ENCODE results near the gene ACTMAP. TPM values are rescaled to one million over a fixed set of nuclear protein-coding genes. Genes with fewer than 3 reads are reported as not detected.

ACTMAP gene
- total and polyA plus RNA-seq, 9 of the 15 experiments (the other 6 are each of a cell fraction or from before 2014, with no cell fraction given): 1.7 to 16.6 (median 4.9) TPM

DNA sequence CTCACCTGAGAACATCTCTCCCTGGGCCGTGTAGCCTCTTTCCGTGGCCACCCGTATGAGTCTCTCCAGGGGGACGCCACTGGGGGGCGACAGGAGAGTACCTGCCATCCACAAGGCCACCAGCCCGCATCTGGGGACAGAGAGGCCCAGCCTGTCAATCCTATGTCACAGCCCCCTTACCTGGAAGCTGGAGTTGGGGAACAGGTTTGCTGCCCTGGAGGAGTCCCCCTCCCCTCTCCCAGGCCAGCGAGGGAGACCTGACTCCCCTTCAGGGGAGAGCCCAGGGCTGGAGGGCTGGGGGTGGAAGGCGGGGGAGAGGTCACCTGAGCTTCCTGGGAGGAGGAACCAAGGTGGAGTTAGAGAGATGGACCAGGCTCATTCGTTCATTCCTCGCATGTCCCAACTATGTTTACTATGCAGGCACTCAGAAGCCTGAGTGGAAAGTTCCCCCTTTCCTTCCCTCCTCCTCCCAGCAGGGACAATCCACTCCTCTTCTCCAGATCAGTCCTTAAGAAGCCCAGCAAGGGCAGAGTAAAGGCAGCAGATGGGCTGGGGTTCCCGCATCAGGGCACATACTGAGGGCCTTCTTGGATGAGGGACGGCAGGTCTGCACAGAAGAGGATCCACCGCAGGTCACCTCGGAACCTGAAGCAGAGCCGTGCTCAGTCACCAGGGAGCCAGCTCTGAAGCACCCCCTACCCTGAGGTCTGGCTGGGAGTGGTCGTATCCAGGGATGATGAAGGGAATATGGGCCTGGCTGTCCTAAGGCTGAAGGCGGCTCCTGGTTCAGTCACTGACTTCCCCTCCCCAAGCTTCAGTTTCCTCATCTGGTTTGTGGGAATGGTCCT lies 5.5 kb downstream of the ACTMAP start (continued):
- TF ChIP-seq, protein P1, sequence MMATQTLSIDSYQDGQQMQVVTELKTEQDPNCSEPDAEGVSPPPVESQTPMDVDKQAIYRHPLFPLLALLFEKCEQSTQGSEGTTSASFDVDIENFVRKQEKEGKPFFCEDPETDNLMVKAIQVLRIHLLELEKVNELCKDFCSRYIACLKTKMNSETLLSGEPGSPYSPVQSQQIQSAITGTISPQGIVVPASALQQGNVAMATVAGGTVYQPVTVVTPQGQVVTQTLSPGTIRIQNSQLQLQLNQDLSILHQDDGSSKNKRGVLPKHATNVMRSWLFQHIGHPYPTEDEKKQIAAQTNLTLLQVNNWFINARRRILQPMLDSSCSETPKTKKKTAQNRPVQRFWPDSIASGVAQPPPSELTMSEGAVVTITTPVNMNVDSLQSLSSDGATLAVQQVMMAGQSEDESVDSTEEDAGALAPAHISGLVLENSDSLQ (IDR thresholded peaks at IDR 0.05): peak; percentile 75

DNA sequence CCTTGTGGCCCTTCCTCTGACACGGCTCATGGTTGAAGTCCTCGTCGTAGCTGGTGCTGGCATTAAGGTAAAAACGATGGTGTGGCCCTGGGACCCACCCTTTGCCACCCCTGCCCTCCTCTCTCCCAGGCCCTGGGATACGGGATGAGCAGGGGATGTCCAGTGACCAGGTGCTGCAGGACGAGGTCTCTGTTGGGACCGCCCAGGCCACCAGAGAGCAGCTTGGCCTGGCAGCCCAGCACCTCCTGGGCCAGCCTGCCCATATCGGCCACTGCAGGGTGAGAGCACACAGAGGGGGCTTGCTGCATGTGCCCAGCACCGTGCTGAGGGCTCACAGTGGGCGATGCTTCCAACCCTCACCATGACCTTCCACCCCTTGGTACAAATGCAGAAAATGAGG lies 6.4 kb downstream of the ACTMAP start:
- POLR2A ChIA-PET: interaction anchor here (0.6 to 1.8 kb wide), 5 partner anchors 8 to 184 kb away, joined by 3 to 6 read pairs (median 4); no protein-coding TSS in a partner anchor
- DNase-seq (ENCODE audit: extremely low read depth in 1 of 4, low spot score in 3 of 4): no peak

More for the DNA sequence above, 6.4 kb downstream of the ACTMAP start:
- ATAC-seq (no peak), FAIRE-seq (no peak)
- Histone ChIP-seq H3K27me3 (ENCODE audit: control insufficient read depth in 2 of 2, insufficient read depth in 2 of 2, low read length in 2 of 2) (no peaks in the 10 kb centered on the region), H3K9me3 (replicated peaks; ENCODE audit: control insufficient read depth, insufficient read depth, low read depth, low read length) (no peaks in the 10 kb centered on the region), H3K9me1 (ENCODE audit: control insufficient read depth, insufficient read depth, low read length) (no peaks in the 10 kb centered on the region), H3K4me2 (ENCODE audit: insufficient read depth, low read length) (no peak overlapping the region), H2AFZ (ENCODE audit: low read depth, low read length) (no peak overlapping the region), H3K27ac (ENCODE audit: extremely low read depth, low read depth, low read length) (no peak overlapping the region), H3K4me3 (no peak overlapping the region), H3K9ac (ENCODE audit: insufficient read depth in 1 of 2, low read depth in 2 of 2, low read length in 2 of 2) (peak overlapping the region in 1 of 2 experiments; percentile 85; a peak in 2 of 4 replicates), H3K79me2 (ENCODE audit: control insufficient read depth, insufficient read depth, low read length) (peaks cover 13% of the 10 kb centered on the region), H4K20me1 (replicated peaks; ENCODE audit: control insufficient read depth, insufficient read depth, low read length) (0 out of 2 replicates have a peak, but pooled peaks cover 3% of the 10 kb centered on the region), H3K36me3 (ENCODE audit: control insufficient read depth, insufficient read depth, low read length) (peaks cover 15% of the 10 kb centered on the region; the same call in 2 of the 3 replicates), H3K4me1 (replicated peaks in 1 of 2; ENCODE audit: control insufficient read depth in 2 of 2, insufficient read depth in 2 of 2, low read length in 2 of 2) (peaks cover 5 to 51% of the 10 kb centered on the region in 2 experiments; a peak in 4 of 5 replicates)
- 77% methylated on average over 9 of the region's 10 CpGs for WGBS (ENCODE audit: insufficient coverage, low coverage, missing lambda C conversion rate)
- intact Hi-C loops (cut with micrococcal nuclease): loop anchor here (5.0 kb wide), 1 partner anchor 82 kb away; no protein-coding TSS in a partner anchor
- BruUV-seq (replicated peaks): no TSS peak
- TF ChIP-seq RBFOX2 (IDR thresholded peaks at IDR 0.05; ENCODE audit: low read depth, low read length) (0 out of 2 replicates have a peak, but pooled peaks have one; percentile 24), ASH1L (IDR thresholded peaks at IDR 0.05; ENCODE audit: borderline replicate concordance, low read depth, partially characterized antibody) (no peak), RFX5 (IDR thresholded peaks at IDR 0.05; ENCODE audit: low read depth, low read length) (no peak)
- TF ChIP-seq, protein P2, sequence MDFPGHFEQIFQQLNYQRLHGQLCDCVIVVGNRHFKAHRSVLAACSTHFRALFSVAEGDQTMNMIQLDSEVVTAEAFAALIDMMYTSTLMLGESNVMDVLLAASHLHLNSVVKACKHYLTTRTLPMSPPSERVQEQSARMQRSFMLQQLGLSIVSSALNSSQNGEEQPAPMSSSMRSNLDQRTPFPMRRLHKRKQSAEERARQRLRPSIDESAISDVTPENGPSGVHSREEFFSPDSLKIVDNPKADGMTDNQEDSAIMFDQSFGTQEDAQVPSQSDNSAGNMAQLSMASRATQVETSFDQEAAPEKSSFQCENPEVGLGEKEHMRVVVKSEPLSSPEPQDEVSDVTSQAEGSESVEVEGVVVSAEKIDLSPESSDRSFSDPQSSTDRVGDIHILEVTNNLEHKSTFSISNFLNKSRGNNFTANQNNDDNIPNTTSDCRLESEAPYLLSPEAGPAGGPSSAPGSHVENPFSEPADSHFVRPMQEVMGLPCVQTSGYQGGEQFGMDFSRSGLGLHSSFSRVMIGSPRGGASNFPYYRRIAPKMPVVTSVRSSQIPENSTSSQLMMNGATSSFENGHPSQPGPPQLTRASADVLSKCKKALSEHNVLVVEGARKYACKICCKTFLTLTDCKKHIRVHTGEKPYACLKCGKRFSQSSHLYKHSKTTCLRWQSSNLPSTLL (IDR thresholded peaks at IDR 0.05): no peak
- in situ Hi-C loops (cut with MboI): no loop called here
- CTCF ChIA-PET (ENCODE audit: low intra/inter-chr PET ratio): no interaction called here

Data from K562 (cell line).